ENCODE results near the gene TBC1D22A. TPM values are rescaled to one million over a fixed set of nuclear protein-coding genes. Genes with fewer than 3 reads are reported as not detected.

TBC1D22A gene
- total RNA-seq, 1 experiment from 2014 or later: 20.9 TPM

GRCh38 chr22:47139013-47139789 is 376.8 kb downstream of the TBC1D22A start:
- H3K9me3 ChIP-seq (ENCODE audit: control insufficient read depth in 1 of 2, insufficient read depth in 1 of 2, low read depth in 1 of 2, low read length in 2 of 2): no peaks in the 10 kb centered on the region
- CTCF ChIA-PET: no interaction called here
- H2AFZ ChIP-seq (ENCODE audit: low read depth, low read length, poor library complexity, severe bottlenecking): no peak overlapping the region
- no peaks in the 10 kb centered on the region for H3K9me2 ChIP-seq (ENCODE audit: insufficient read depth)
- POLR2A ChIA-PET: no interaction called here
- no peaks in the 10 kb centered on the region for H3K36me3 ChIP-seq (ENCODE audit: control insufficient read depth in 1 of 2, insufficient read depth in 2 of 2, low read length in 2 of 2)
- H3K79me2 ChIP-seq (ENCODE audit: insufficient read depth, low read length): no peaks in the 10 kb centered on the region
- H3K27ac ChIP-seq (ENCODE audit: low read depth, low read length): no peak overlapping the region
- RAD21 ChIA-PET (ENCODE audit: low non-redundant PET in 1 of 2, low total read pairs in 2 of 2, uncharacterized antibody in 2 of 2, unreplicated experiment in 2 of 2): no interaction called here
- no peaks in the 10 kb centered on the region for H3K4me1 ChIP-seq (ENCODE audit: control insufficient read depth in 1 of 2, insufficient read depth in 2 of 2, low read length in 2 of 2)
- DNase-seq (ENCODE audit: low read depth, low spot score): no peak
- H3K4me3 ChIP-seq (replicated peaks in 1 of 2; ENCODE audit: low read depth in 1 of 2, low read length in 2 of 2): no peak overlapping the region
- no TSS peak for BruUV-seq (replicated peaks)
- intact Hi-C loops (cut with micrococcal nuclease): no loop called here
- H3K27me3 ChIP-seq (ENCODE audit: insufficient read depth, low read length): no peaks in the 10 kb centered on the region
- ATAC-seq: no peak
- H4K20me1 ChIP-seq (ENCODE audit: insufficient read depth): no peaks in the 10 kb centered on the region
- TF ChIP-seq ZBTB33 (IDR thresholded peaks at IDR 0.05; ENCODE audit: extremely low read depth, insufficient replicate concordance, low read length) (no peak), TCF7L2 (IDR thresholded peaks at IDR 0.05; ENCODE audit: borderline replicate concordance, extremely low read depth, insufficient read depth, insufficient read length) (no peak), CTCF (IDR thresholded peaks at IDR 0.05 in 2 of 3, conservative IDR thresholded peaks at IDR 0.05 in 1 of 3; ENCODE audit: borderline replicate concordance in 1 of 3, insufficient read depth in 1 of 3, low read depth in 2 of 3, low read length in 2 of 3) (no peak), POLR2AphosphoS5 (IDR thresholded peaks at IDR 0.05; ENCODE audit: low read depth, low read length) (no peak), MAX (IDR thresholded peaks at IDR 0.05) (no peak), EGR1 (IDR thresholded peaks at IDR 0.05; ENCODE audit: low read depth) (no peak), JUND (IDR thresholded peaks at IDR 0.05) (no peak), SP1 (IDR thresholded peaks at IDR 0.05; ENCODE audit: low read depth) (no peak), CEBPB (IDR thresholded peaks at IDR 0.05; ENCODE audit: low read depth) (no peak), YY1 (IDR thresholded peaks at IDR 0.05; ENCODE audit: extremely low read depth, insufficient replicate concordance, low read depth, low read length) (no peak), FOSL1 (IDR thresholded peaks at IDR 0.05; ENCODE audit: low read depth) (no peak), ZFX (IDR thresholded peaks at IDR 0.05) (no peak), ATF3 (IDR thresholded peaks at IDR 0.05) (no peak), ZNF274 (IDR thresholded peaks at IDR 0.05; ENCODE audit: low read depth, low read length) (no peak), POLR2A (IDR thresholded peaks at IDR 0.05; ENCODE audit: borderline replicate concordance, extremely low read depth, insufficient read depth, insufficient read length) (no peak)
- H3K4me2 ChIP-seq (ENCODE audit: low read length): no peak overlapping the region
- no peak overlapping the region for H3K9ac ChIP-seq (ENCODE audit: low read length)
